T1000 (cell line): ENCODE results near the gene LRP1.

Experiments used
- DNase-seq: peaks from one replicate; lab custom pipeline; 2025; ENCODE audit warnings: mixed read lengths; lab: John Stamatoyannopoulos, UW

The LRP1 gene

GRCh38 chr12:57127726-57128518 is at the start of gene LRP1:
TSS of gene LRP1 (plus strand) at chr12:57128483. CDS start at chr12:57128965, 482 bp downstream.
- DNase-seq: peak; percentile 96

GRCh38 chr12:57078519-57079404 is 49.5 kb upstream of the LRP1 start, which contains the start of gene NEMP1:
TSS of gene NEMP1 (minus strand) at chr12:57078791. CDS start at chr12:57078745, 46 bp downstream.
- peak; percentile 98 for DNase-seq

GRCh38 chr12:57079821-57080220 is 48.5 kb upstream of the LRP1 start:
- no peak for DNase-seq

GRCh38 chr12:57080855-57081254 is 47.4 kb upstream of the LRP1 start:
- no peak for DNase-seq

- DNase-seq: no peak
These were observed 42.2 kb upstream of the LRP1 start for GRCh38 chr12:57085999-57086492.

GRCh38 chr12:57086493-57087009 is 41.7 kb upstream of the LRP1 start:
- no peak for DNase-seq

DNA sequence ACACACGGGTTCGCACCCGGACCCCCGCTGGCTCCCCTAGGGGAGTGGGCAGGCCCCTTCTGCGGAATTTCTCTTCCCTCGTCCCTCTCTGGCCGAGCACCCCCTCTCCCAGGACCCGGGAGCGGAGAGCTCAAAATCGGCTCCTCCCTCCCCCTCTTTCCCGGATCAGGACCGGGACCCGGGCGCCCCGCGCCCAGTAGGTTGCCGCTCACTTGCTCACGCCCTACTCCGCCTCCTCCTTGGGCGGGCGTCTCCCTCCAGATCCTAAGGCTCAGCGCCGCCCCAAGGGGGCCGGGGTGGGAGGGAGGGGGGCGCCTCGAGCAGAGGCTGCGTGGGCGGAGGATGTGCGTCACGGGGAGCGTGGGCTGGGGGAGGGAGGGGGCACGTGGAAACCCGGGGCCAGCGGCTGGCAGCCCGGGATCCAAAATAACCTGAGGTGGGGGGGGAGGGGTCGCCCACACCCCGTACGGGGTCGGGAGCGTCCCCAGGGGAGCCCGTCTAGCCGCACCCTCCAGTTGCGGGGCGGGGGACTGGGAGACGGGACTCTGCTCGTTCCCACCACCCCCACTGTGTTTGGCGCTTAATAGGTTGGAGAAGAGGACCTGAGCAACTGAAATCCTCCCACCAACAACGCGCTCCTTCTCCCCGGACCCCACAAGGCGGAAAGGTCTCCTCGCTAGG is 41.1 kb upstream of the LRP1 start:
- DNase-seq: peak; percentile 77

- peak; percentile 78 for DNase-seq
These were observed 40.5 kb upstream of the LRP1 start for GRCh38 chr12:57087691-57088353.

- peak; percentile 91 for DNase-seq
These were observed 39.7 kb upstream of the LRP1 start, which contains the start of gene NAB2 for GRCh38 chr12:57088354-57089270. TSS of gene NAB2 (plus strand) at chr12:57089114. CDS start at chr12:57089272, 158 bp downstream.

DNA sequence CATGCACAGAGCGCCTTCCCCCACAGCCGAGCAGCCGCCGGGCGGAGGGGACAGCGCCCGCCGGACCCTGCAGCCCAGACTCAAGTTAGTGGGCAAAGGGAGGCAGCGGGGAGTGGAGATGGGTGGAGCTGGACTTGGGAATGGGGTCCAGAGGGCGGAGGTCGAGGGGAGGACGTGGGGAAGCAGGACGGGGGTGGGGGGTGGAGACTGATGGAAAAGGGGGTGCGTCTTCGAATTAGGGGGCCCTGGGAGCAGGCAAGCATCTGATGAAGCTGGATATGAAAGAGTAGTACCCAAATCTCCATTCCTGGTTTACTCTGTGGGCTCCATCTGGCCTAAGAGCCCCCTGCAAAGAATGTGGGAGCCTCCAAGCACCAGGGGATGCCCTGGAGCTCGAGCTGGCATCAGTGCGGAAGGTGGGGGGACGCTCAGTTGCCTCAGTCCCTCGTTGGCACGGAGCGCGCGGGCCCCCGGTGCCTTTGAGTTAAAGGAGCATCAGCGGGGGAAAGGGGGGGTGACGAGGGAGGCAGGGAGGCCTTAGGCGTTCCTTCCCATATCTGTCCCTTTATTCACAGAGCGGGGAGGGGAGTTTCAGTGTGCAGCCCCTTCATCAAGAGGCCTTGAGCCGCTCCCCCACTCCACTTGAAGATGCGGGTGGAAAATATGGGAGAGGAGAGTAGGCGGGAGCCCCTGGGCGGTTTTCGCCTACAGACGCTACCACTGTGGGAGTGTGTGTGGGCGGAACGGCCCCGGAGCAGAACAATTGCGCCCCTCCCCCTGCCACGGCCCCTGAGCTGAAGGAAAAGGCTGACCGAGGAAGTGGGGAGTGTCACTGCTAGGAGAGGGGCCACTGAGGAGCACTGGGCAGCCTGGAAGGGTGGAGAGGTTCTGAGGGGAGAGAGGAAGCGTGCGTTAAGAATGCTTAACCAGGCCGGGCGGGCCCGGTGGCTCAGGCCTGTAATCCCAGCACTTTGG is 38.7 kb upstream of the LRP1 start:
- peak; percentile 37 for DNase-seq

GRCh38 chr12:57090490-57090889 is 37.8 kb upstream of the LRP1 start:
- DNase-seq: no peak

- DNase-seq: no peak
These were observed 37.2 kb upstream of the LRP1 start for GRCh38 chr12:57090924-57091637.

- DNase-seq: no peak
These were observed 36.4 kb upstream of the LRP1 start for GRCh38 chr12:57091638-57092528.

DNA sequence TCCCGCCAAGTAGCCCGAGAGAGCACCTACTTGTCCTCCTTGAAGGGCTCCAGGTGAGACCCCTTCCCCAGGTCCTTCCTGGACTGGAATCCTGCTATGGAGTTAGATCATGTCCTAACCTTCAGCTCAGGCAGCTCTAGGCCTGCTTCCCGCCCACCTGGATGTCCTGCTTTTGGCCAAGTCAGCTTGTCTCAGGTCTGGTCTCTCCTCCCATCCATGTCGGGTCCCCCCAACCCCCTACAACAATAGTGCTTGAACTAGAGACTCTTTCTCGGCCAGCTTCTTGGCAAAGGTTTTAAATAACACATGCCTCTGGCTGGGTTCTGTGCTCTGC is 35.8 kb upstream of the LRP1 start:
- DNase-seq: no peak

GRCh38 chr12:57092876-57093414 is 35.3 kb upstream of the LRP1 start:
- DNase-seq: no peak

DNA sequence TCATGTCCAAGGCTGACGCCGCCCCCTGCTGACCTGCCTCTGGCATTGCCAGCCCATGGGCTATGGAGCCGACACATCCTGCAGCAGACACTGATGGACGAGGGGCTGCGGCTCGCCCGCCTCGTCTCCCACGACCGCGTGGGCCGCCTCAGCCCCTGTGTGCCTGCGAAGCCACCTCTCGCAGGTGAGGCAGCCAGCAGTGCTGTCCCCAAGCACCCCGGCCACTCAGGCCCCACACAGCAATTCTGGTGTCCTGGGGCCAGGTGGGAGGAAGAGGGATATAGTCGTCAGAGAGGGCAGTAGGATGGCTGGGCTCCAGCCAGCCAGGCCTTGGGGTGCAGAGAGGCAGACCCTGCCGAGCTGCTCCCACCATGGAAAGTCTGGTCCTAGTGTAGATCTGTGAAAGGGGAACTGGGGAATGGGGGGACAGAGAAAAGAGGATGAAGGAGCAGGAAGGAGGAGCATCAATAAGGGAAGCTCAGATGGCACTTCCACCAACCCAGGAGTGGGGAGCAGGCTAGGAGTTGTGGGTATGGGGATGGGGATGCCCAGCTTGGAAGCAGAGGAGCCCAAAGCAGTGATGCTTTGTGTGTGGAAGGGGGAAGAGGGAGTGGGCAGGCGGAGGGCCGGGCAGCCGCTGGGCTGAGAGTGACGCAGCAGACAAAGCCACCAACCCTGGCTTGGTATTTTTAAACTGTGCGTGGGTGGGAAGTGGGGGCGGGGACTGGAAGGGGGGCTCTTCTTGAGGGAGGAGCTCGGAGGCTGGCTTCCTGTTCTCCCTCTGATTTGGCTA is 34.7 kb upstream of the LRP1 start:
- DNase-seq: peak; percentile 38
